Thyroid gland (tissue), 4 donors: ENCODE measurements around the gene LSG1.
"Not testable (repeated sequence)": the region's sequence is repeated elsewhere in the genome, so short reads cannot be mapped to it uniquely, and the experiment has no call there.

Experiments used
- POLR2A ChIP-seq, 2 donors: fragments of 450-650 bp; IDR thresholded peaks; one replicate each; pipeline ENCODE4 v1.6.1; 2017; ENCODE audit warnings: antibody characterized with exemption in 2 of 2, mild to moderate bottlenecking in 2 of 2, moderate library complexity in 1 of 2
- TF ChIP-seq, protein P1 (sequence below), 6 experiments: fragments of 200-600 bp in 3 of 6; fragments of 450-650 bp in 3 of 6; sonication (generic) in 3 of 6; IDR thresholded peaks; one replicate each; pipeline ENCODE4 v1.5.1; 2016 to 2019; ENCODE audit warnings: antibody characterized with exemption in 6 of 6, mild to moderate bottlenecking in 2 of 6, inconsistent platforms in 1 of 6, moderate library complexity in 1 of 6

DNA sequence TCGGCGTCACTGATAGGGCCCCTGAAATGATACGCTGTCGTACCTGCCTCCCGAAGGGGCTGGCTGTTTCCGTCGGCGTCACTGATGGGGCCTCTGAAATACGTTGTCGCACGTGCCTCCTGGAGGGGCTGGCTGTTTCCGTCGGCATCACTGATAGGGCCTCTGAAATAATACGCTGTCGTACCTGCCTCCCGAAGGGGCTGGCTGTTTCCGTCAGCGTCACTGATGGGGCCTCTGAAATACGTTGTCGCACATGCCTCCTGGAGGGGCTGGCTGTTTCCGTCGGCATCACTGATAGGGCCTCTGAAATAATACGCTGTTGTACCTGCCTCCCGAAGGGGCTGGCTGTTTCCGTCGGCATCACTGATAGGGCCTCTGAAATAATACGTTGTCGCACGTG lies 41.3 kb downstream of the LSG1 start:
- TF ChIP-seq, protein P1, sequence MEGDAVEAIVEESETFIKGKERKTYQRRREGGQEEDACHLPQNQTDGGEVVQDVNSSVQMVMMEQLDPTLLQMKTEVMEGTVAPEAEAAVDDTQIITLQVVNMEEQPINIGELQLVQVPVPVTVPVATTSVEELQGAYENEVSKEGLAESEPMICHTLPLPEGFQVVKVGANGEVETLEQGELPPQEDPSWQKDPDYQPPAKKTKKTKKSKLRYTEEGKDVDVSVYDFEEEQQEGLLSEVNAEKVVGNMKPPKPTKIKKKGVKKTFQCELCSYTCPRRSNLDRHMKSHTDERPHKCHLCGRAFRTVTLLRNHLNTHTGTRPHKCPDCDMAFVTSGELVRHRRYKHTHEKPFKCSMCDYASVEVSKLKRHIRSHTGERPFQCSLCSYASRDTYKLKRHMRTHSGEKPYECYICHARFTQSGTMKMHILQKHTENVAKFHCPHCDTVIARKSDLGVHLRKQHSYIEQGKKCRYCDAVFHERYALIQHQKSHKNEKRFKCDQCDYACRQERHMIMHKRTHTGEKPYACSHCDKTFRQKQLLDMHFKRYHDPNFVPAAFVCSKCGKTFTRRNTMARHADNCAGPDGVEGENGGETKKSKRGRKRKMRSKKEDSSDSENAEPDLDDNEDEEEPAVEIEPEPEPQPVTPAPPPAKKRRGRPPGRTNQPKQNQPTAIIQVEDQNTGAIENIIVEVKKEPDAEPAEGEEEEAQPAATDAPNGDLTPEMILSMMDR (IDR thresholded peaks at IDR 0.05): not testable (repeated sequence)
- not testable (repeated sequence) for TF ChIP-seq POLR2A (IDR thresholded peaks at IDR 0.05)
